Measurements from ENCODE around the gene NINJ2.
"Not testable (repeated sequence)": the region's sequence is repeated elsewhere in the genome, so short reads cannot be mapped to it uniquely, and the experiment has no call there.

Gene NINJ2

GRCh38 chr12:669576-669945 is 6.3 kb upstream of the NINJ2 start:
- no peak for DNase-seq

GRCh38 chr12:668090-668481 is 4.8 kb upstream of the NINJ2 start:
- DNase-seq: no peak

DNA sequence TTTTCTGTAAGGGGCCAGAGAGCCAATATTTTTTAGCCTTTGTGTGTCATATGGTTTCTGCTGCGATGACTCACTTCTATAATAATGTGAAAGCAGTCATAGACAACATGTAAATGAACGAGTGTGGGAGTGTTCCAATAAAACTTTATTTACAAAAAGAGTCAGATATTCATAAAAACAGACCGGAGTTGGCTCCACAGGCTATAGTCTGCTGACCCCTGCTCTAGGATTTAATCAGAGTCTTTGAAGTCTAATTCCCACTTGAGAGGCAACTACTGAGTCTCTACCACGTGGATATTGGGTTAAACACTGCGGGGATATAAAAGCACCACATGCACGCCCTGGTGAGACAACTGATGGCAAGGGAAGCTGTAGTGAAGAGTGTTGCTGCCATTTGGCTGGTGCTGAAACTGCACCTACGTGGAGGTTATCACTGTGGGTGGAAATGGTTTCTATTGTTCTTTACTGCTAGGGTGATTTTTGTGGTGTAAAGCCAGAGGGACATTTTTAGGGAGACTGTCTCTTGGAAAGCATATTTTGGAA is 3.6 kb upstream of the NINJ2 start:
- DNase-seq: no peak

DNA sequence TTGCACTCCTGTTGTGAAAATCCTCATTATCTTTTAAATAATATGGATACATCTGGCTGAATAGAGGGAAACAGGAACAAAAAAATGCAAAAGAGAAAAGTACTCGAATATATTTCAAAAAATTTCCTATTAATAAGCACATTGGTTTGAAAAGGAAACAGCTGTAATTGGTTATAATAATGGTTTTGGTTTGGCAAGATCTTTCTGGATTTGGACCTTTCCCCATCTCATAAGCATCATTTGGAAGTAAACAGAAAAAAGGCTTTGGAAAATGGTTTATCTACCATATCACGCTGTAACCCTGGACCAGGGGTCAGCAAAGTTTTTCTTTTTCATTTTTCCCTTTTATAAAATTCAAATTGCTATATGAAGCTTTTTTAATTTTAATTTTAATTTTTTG is 2.8 kb upstream of the NINJ2 start:
- DNase-seq: no peak

DNA sequence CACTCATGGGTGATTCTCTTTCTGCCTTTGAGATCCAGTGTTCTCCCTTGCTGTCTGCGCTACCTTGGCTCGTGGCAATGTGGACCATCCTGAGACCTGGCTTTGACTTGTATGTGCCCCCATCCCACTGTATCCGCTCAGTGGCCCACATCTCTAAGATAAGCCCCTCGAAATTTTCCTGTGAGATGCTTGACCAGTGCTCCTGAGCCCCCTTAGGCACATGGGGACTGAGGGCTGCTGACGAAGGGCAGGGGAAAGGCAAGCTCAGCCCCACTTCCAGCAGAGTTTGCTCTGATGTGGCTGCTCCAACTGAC is 1.5 kb upstream of the NINJ2 start:
- DNase-seq: no peak

- DNase-seq: no peak
These were observed 982 bp upstream of the NINJ2 start for GRCh38 chr12:664075-664778.

DNA sequence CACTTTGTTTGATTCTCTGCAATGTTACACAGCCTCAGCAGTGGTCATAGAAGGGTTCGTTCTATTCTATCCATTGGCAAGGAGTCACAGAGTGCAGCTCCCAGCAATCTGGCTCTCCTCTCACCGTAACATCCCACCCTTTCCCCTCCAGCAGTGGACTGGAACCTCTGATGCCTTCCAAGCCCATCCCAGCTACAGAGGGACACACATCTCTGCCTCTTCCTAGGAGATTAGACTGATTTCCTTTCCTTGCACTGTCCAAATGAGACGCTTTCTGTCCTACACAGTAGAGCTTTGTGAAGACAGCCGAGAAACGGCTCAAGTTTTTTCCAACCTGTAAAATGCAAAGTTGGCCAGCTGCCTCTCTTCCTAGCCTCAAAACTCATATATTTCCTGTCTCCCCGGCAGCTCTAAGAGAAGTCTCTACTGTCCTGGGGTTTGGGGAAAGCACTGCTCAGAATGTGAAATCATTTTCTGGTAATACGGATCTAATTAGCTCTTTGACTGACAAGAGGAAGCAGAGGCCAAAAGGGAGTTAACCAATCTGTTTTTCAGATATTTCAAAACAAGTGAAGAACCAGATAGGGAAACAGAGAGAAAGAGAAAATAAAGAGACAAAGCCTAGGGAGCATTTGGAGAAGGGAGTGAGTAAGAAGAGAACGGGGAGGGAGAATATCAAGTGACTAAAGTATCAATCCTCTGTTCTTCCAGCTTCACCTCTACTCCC is 516 bp downstream of the NINJ2 start:
- no peak for DNase-seq

GRCh38 chr12:661720-662486 is 1.3 kb downstream of the NINJ2 start:
- DNase-seq: no peak

GRCh38 chr12:659090-659683 is 4.1 kb downstream of the NINJ2 start:
- DNase-seq: no peak

- no peak for DNase-seq
These were observed 12.3 kb downstream of the NINJ2 start for GRCh38 chr12:650983-651382.

GRCh38 chr12:647385-648085 is 15.7 kb downstream of the NINJ2 start:
- DNase-seq: no peak

- DNase-seq: no peak
These were observed 16.5 kb downstream of the NINJ2 start for GRCh38 chr12:646442-647384.

DNA sequence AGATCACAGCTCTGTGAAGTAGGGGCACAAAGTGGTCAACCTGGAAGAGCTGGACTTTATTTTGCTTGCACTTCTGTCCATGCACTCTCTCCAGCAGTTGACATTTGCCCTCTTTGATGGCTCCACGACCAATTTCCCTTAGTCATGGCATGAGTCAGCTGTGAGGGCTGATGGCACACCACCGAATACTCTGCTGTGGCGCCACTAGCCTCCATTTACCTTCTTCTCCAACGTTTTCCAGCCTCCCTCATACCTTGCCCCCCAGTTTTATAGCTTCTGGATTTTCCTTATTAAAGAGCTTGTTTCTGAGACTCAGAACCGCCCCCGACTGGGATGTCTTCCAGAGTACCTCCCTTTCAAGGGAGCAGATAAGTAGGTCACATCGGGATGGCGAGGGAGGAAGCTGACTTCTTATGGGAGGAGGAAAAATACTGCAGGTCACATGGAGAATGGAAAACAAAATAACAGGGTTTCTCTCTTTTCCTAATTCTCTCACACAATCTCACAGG is 17.6 kb downstream of the NINJ2 start:
- DNase-seq: no peak

GRCh38 chr12:644818-645552 is 18.3 kb downstream of the NINJ2 start:
- no peak for DNase-seq

DNA sequence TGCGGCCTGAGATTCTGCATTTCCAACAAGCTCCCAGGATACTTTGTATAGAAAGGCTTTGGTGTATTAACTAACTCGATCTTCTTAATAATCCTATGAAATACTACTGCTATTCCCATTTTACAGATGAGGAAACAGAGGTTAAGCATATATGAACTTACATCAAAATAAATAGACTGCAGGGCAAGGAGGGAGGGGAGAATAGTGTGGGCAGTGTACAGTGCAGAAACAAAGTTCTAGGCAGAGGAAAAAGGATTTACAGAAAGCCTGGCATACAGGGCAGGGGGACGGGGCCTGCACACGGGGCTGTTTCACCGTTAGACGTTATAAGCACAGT is 19.0 kb downstream of the NINJ2 start:
- no peak for DNase-seq

DNA sequence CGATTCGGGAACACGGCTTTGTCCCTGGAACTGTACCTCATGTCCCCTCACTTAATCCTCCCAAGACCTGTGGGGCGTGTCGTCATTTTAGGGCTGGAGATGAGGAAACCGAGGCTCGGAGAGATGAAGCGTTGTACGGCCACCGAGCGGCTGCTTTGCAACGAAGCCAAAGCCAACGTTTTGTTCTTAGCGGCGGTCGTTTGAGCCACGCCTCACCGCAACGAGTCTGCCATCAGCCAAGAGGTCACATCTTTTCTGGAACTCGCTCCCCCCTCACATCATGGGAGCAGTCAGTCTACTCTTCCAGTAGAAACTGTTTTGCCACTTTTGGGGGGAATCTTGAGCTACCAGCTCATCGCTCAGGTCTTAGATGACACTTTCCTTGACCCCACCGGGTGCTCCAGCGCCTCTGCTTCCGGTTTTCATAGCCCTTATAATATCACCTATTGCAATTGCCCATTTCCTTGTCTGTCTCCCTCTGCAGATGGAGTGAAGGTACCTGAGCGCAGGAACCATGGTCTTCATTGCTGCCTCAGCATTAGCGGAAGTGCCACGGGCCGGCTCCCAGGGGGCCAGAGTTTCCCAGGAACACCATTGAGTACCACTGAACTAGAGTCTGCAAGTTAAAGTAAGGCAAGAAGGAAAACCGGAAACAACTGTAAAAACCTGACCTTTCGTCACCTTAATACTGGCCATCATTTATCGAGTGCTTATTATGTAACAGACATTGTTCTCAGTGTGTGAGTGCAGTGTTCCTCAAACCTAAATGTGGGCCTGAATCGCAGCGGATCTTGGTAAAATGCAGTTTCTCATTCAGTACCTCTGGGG is 19.6 kb downstream of the NINJ2 start:
- DNase-seq: no peak

DNA sequence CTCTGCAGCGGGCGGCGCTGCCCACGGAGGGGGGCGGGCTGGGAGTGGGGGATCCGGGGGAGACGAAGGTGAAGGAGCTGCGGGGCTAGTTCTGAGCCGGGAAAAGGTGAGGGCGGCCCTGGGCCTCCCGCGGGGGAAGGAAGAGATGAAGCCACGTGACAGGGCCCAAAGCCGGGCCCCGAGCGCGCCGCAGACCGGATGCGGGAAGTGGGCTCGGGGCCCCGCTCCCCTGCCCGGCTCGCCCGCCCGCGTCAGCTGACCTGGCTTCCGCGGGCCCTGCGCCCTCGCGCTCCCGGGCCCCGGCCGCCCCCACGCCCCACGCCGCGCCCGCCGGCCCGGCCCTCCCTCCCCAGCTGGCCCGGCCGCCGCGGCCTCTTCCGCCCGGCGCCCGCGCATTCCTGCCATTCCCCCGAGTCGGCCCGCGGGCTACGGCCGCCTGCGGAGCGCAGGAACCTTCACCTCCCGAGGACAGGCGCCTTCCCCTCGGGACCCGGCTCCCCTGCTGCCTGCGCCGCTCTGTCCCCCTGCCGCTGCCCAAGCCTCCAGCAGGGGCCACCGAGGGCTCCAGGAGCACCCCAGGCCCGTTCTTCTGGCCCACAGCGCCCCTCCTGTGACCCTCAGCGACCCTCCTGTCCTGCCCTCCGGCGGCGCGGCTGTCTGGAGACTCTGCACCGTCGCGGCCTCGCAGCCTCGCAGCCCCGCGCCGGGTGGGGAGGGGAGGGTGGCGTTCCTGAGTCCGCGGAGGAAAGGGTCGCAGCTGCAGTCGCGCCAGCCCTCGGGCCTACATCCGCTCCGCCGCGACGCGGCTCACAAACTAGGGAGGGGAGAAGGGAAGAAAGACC is 20.4 kb downstream of the NINJ2 start:
- DNase-seq: peak; percentile 67

- DNase-seq: not testable (repeated sequence)
These were observed 21.9 kb downstream of the NINJ2 start for GRCh38 chr12:641321-641720.

DNA sequence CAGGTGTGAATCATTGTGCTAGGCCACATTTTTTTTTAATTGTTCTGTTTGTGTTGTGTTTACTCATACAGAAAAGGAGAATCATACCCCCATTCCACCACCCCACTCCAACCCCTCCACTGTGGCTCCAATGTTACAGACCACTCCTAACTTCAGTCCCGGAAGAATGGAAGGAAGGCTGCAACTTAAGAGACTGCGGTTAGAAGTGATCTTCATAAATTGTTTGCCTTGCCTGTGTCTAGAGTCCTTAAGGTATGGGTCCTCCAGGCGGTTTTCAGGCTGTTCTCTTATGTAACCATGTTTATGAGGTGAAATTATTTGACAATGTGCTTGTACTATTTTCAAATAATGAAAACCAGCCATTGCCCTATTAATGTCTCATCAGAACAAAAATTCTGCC is 22.5 kb downstream of the NINJ2 start:
- no peak for DNase-seq

All from stimulated activated CD4-positive, alpha-beta T cell treated with anti-CD3 and anti-CD28 coated beads, Interleukin-12 subunit alpha, Interleukin-12 subunit beta, amount 100 ng/mL, for 4 hours (primary cell).